Activated T-helper 2 cell treated with anti-CD3 and anti-CD28 coated beads, Interferon-gamma antibody, Interleukin-2, Interleukin-4, amounts not matched to agents 10 μg/mL and 5 μg/mL and 100 μg/mL, durations not matched to agents 14 hours and 24 hours and 36 hours (primary cell): ENCODE results near the gene VWCE. TPM values are rescaled to one million over a fixed set of nuclear protein-coding genes. Genes with fewer than 3 reads are reported as not detected.

Experiments used
- DNase-seq: peaks from one replicate; pipeline ENCODE4 v3.0.0; 2021; ENCODE audit warnings: low spot score
- H3K27ac Mint-ChIP-seq: one replicate; pipeline ENCODE4 v1.8.0; 2021; ENCODE audit warnings: mixed read lengths
- H3K27me3 Mint-ChIP-seq: one replicate; pipeline ENCODE4 v1.8.0; 2021; ENCODE audit warnings: low read depth, mixed read lengths
- H3K36me3 Mint-ChIP-seq: one replicate; pipeline ENCODE4 v1.8.0; 2021; ENCODE audit warnings: low read depth, mixed read lengths
- H3K4me1 Mint-ChIP-seq: one replicate; pipeline ENCODE4 v1.8.0; 2021; ENCODE audit warnings: low read depth, mixed read lengths
- H3K4me3 Mint-ChIP-seq: one replicate; pipeline ENCODE4 v1.8.0; 2021; ENCODE audit warnings: low read depth, mild to moderate bottlenecking, moderate library complexity, mixed read lengths
- H3K9me3 Mint-ChIP-seq: one replicate; pipeline ENCODE4 v1.8.0; 2021; ENCODE audit warnings: mixed read lengths
- intact Hi-C: fragments of 100-400 bp; cut with micrococcal nuclease; formaldehyde crosslinking; loops from one replicate; pipeline ENCODE4 v1.15.1; 2023
- total RNA-seq: library from RNA; stranded (reverse); gene quantifications from 2 replicates; pipeline ENCODE4 v1.2.3, GENCODE V29; 2022

VWCE gene
- total RNA-seq: 8.1 and 10.1 TPM in 2 replicates

- H3K36me3 Mint-ChIP-seq: peaks cover 23% of the 10 kb centered on the region
- intact Hi-C loops: loop anchor here (1.0 to 5.0 kb wide), 2 partner anchors 37 to 41 kb away; partner anchors contain the start of genes DDB1 and TKFC
- no peaks in the 10 kb centered on the region for H3K9me3 Mint-ChIP-seq
- H3K27me3 Mint-ChIP-seq: peaks cover 14% of the 10 kb centered on the region
- DNase-seq: peak; percentile 67
- H3K27ac Mint-ChIP-seq: peak within 1 kb of the TSS; percentile 52
- H3K4me1 Mint-ChIP-seq: peaks cover 30% of the 10 kb centered on the region
- H3K4me3 Mint-ChIP-seq: peak within 1 kb of the TSS; percentile 83
These were observed at the start of gene VWCE for GRCh38 chr11:61294717-61295595. Gene VWCE (minus strand): TSS chr11:61295316. CDS start chr11:61295037, 279 bp downstream.

GRCh38 chr11:61343792-61344745 is 49.0 kb upstream of the VWCE start:
- Mint-ChIP-seq H3K36me3 (peaks cover 15% of the 10 kb centered on the region), H3K4me3 (no peak overlapping the region), H3K27me3 (no peaks in the 10 kb centered on the region), H3K4me1 (no peaks in the 10 kb centered on the region), H3K9me3 (no peaks in the 10 kb centered on the region), H3K27ac (no peak overlapping the region)
- DNase-seq: no peak
- intact Hi-C loops: no loop called here

- H3K36me3 Mint-ChIP-seq: peaks cover 10% of the 10 kb centered on the region
- intact Hi-C loops: no loop called here
- no peak overlapping the region for H3K4me3 Mint-ChIP-seq
- no peaks in the 10 kb centered on the region for H3K9me3 Mint-ChIP-seq
- no peak overlapping the region for H3K27ac Mint-ChIP-seq
- no peaks in the 10 kb centered on the region for H3K4me1 Mint-ChIP-seq
- no peak for DNase-seq
- H3K27me3 Mint-ChIP-seq: no peaks in the 10 kb centered on the region
These were observed 47.2 kb upstream of the VWCE start for GRCh38 chr11:61342207-61342803.

GRCh38 chr11:61341706-61342105 is 46.6 kb upstream of the VWCE start:
- H3K4me3 Mint-ChIP-seq: no peak overlapping the region
- DNase-seq: no peak
- intact Hi-C loops: no loop called here
- no peaks in the 10 kb centered on the region for H3K27me3 Mint-ChIP-seq
- H3K9me3 Mint-ChIP-seq: no peaks in the 10 kb centered on the region
- H3K36me3 Mint-ChIP-seq: peaks cover 10% of the 10 kb centered on the region
- no peak overlapping the region for H3K27ac Mint-ChIP-seq
- peaks cover 4% of the 10 kb centered on the region for H3K4me1 Mint-ChIP-seq

GRCh38 chr11:61340979-61341378 is 45.9 kb upstream of the VWCE start:
- intact Hi-C loops: no loop called here
- Mint-ChIP-seq H3K9me3 (no peaks in the 10 kb centered on the region), H3K4me3 (no peak overlapping the region), H3K36me3 (peaks cover 10% of the 10 kb centered on the region), H3K27me3 (no peaks in the 10 kb centered on the region), H3K4me1 (peaks cover 6% of the 10 kb centered on the region), H3K27ac (no peak overlapping the region)
- DNase-seq: no peak

- no peaks in the 10 kb centered on the region for H3K9me3 Mint-ChIP-seq
- no peaks in the 10 kb centered on the region for H3K27me3 Mint-ChIP-seq
- DNase-seq: no peak
- no peak overlapping the region for H3K4me3 Mint-ChIP-seq
- H3K36me3 Mint-ChIP-seq: peaks cover 7% of the 10 kb centered on the region
- no peak overlapping the region for H3K27ac Mint-ChIP-seq
- intact Hi-C loops: loop anchor here (10.0 kb wide), 1 partner anchor 175 kb away; no protein-coding TSS in a partner anchor
- H3K4me1 Mint-ChIP-seq: peaks cover 13% of the 10 kb centered on the region
These were observed 44.4 kb upstream of the VWCE start for GRCh38 chr11:61339490-61339878.

- no peaks in the 10 kb centered on the region for H3K9me3 Mint-ChIP-seq
- intact Hi-C loops: loop anchor here (10.0 kb wide), 1 partner anchor 176 kb away; no protein-coding TSS in a partner anchor
- peaks cover 19% of the 10 kb centered on the region for H3K4me1 Mint-ChIP-seq
- no peak overlapping the region for H3K27ac Mint-ChIP-seq
- no peak for DNase-seq
- H3K27me3 Mint-ChIP-seq: no peaks in the 10 kb centered on the region
- peaks cover 6% of the 10 kb centered on the region for H3K36me3 Mint-ChIP-seq
- no peak overlapping the region for H3K4me3 Mint-ChIP-seq
These were observed 43.8 kb upstream of the VWCE start for GRCh38 chr11:61338783-61339489.

GRCh38 chr11:61337706-61338470 is 42.8 kb upstream of the VWCE start:
- Mint-ChIP-seq H3K9me3 (no peaks in the 10 kb centered on the region), H3K4me1 (peaks cover 24% of the 10 kb centered on the region), H3K4me3 (no peak overlapping the region), H3K27me3 (no peaks in the 10 kb centered on the region), H3K36me3 (peaks cover 6% of the 10 kb centered on the region), H3K27ac (no peak overlapping the region)
- intact Hi-C loops: loop anchor here (10.0 kb wide), 1 partner anchor 177 kb away; no protein-coding TSS in a partner anchor
- DNase-seq: no peak

GRCh38 chr11:61336171-61336935 is 41.2 kb upstream of the VWCE start:
- H3K4me3 Mint-ChIP-seq: no peak overlapping the region
- H3K27me3 Mint-ChIP-seq: no peaks in the 10 kb centered on the region
- intact Hi-C loops: loop anchor here (1.0 to 10.0 kb wide), 3 partner anchors 49 to 178 kb away; partner anchors contain the start of gene TMEM216
- H3K36me3 Mint-ChIP-seq: peaks cover 14% of the 10 kb centered on the region
- H3K27ac Mint-ChIP-seq: peak overlapping the region; percentile 78
- H3K9me3 Mint-ChIP-seq: no peaks in the 10 kb centered on the region
- DNase-seq: peak; percentile 79
- H3K4me1 Mint-ChIP-seq: peaks cover 33% of the 10 kb centered on the region

GRCh38 chr11:61335355-61335710 is 40.2 kb upstream of the VWCE start:
- intact Hi-C loops: loop anchor here (10.0 kb wide), 1 partner anchor 179 kb away; no protein-coding TSS in a partner anchor
- Mint-ChIP-seq H3K27ac (peak overlapping the region; percentile 48), H3K36me3 (peaks cover 22% of the 10 kb centered on the region), H3K4me3 (no peak overlapping the region), H3K27me3 (no peaks in the 10 kb centered on the region), H3K9me3 (no peaks in the 10 kb centered on the region), H3K4me1 (peaks cover 40% of the 10 kb centered on the region)
- no peak for DNase-seq
